HepG2 (cell line): ENCODE results near the gene GPR4. TPM values are rescaled to one million over a fixed set of nuclear protein-coding genes. Genes with fewer than 3 reads are reported as not detected.

Source experiments
- AGO2 ChIP-seq: fragments of 200-400 bp; formaldehyde crosslinking; optimal IDR thresholded peaks from 2 replicates; pipeline ENCODE3; 2017; ENCODE audit warnings: mild to moderate bottlenecking, low read depth, low read length, moderate library complexity
- CEBPG ChIP-seq: IDR thresholded peaks from 2 replicates; pipeline ENCODE4 v1.6.1; 2016
- DZIP1 ChIP-seq: sonication (generic); formaldehyde crosslinking; IDR thresholded peaks from 2 replicates; pipeline ENCODE4 v1.5.0; 2020; ENCODE audit warnings: mild to moderate bottlenecking, missing genetic modification reagents
- GABPA ChIP-seq, 2 experiments: IDR thresholded peaks; 2 replicates each; pipeline ENCODE4 v1.6.1; 2011 to 2016; ENCODE audit warnings: low read depth in 2 of 2, low read length in 1 of 2, missing biosample characterization in 1 of 2, missing genetic modification characterization in 1 of 2
- GPN1 ChIP-seq: sonication (generic); formaldehyde crosslinking; IDR thresholded peaks from 2 replicates; pipeline ENCODE4 v1.5.1; 2020; ENCODE audit warnings: missing genetic modification reagents, borderline replicate concordance
- HNRNPLL ChIP-seq: fragments of 200-400 bp; formaldehyde crosslinking; IDR thresholded peaks from 2 replicates; pipeline ENCODE4 v1.6.1; 2017; ENCODE audit warnings: mild to moderate bottlenecking, low read depth, low read length; ENCODE audit not compliant: poor library complexity, severe bottlenecking
- MIXL1 ChIP-seq: IDR thresholded peaks from 2 replicates; pipeline ENCODE4 v1.6.1; 2016
- MLX ChIP-seq: IDR thresholded peaks from 2 replicates; pipeline ENCODE4 v1.6.1; 2016
- PHF8 ChIP-seq: sonication (generic); formaldehyde crosslinking; IDR thresholded peaks from 2 replicates; pipeline ENCODE4 v1.5.0; 2020; ENCODE audit warnings: missing genetic modification reagents
- PRMT3 ChIP-seq: sonication (generic); formaldehyde crosslinking; IDR thresholded peaks from 2 replicates; pipeline ENCODE4 v1.8.1; 2022; ENCODE audit warnings: low read depth, mild to moderate bottlenecking, moderate library complexity, missing genetic modification reagents, borderline replicate concordance
- RBFOX2 ChIP-seq: fragments of 200-400 bp; formaldehyde crosslinking; IDR thresholded peaks from 2 replicates; pipeline ENCODE4 v1.6.1; 2017; ENCODE audit warnings: low read depth, mild to moderate bottlenecking, low read length
- RNF2 ChIP-seq: fragments of 450-650 bp; conservative IDR thresholded peaks from 2 replicates; pipeline ENCODE4 v1.6.1; 2016; ENCODE audit warnings: low read depth
- SKI ChIP-seq: fragments of 450-650 bp; IDR thresholded peaks from one replicate; pipeline ENCODE4 v1.6.1; 2018; ENCODE audit warnings: mild to moderate bottlenecking; ENCODE audit not compliant: partially characterized antibody
- SP5 ChIP-seq: IDR thresholded peaks from 2 replicates; pipeline ENCODE4 v1.6.1; 2016; ENCODE audit warnings: low read depth, borderline replicate concordance
- ZFP1 ChIP-seq: IDR thresholded peaks from 2 replicates; pipeline ENCODE4 v1.6.1; 2016
- ZFP91 ChIP-seq: sonication (generic); formaldehyde crosslinking; IDR thresholded peaks from 2 replicates; pipeline ENCODE4 v1.9.0; 2022; ENCODE audit warnings: missing genetic modification reagents, mild to moderate bottlenecking, borderline replicate concordance
- ZMAT5 ChIP-seq: sonication (generic); formaldehyde crosslinking; IDR thresholded peaks from 2 replicates; pipeline ENCODE4 v1.5.0; 2020; ENCODE audit warnings: mild to moderate bottlenecking, low read depth, missing genetic modification reagents, borderline replicate concordance
- ZMYM2 ChIP-seq: sonication (generic); formaldehyde crosslinking; IDR thresholded peaks from 2 replicates; pipeline ENCODE4 v1.8.0; 2022; ENCODE audit warnings: mild to moderate bottlenecking, missing genetic modification reagents
- ZNF879 ChIP-seq: sonication (generic); formaldehyde crosslinking; IDR thresholded peaks from 2 replicates; pipeline ENCODE4 v1.8.1; 2023; ENCODE audit warnings: missing genetic modification reagents
- polyA plus RNA-seq, 8 experiments: library from polyadenylated mRNA; depleted of rRNA in 3 of 8; stranded (reverse) in 7 of 8; unstranded in 1 of 8; fragments of >200 nt; fragmentation: Illumina TruSeq in 4 of 8; extraction: Trizol in 4 of 8; gene quantifications; 2 replicates each; pipeline versions ENCODE4 v1.2.1 to v1.2.3, GENCODE V29; 2011 to 2016; ENCODE audit warnings: low read depth in 4 of 8, missing spikeins in 1 of 8, mixed read lengths in 1 of 8; ENCODE audit not compliant: insufficient read depth in 1 of 8
- total RNA-seq, 5 experiments: library from RNA; depleted of rRNA; stranded (reverse); fragments of >200 nt; fragmentation: Illumina TruSeq; extraction: Trizol; gene quantifications; 2 replicates each; pipeline ENCODE4 v1.2.3, GENCODE V29; 2016; ENCODE audit warnings: low read depth in 1 of 5
- TF ChIP-seq, protein P1 (sequence below): IDR thresholded peaks from 2 replicates; pipeline ENCODE4 v1.6.1; 2012; ENCODE audit warnings: inconsistent platforms
- TF ChIP-seq, protein P2 (sequence below): sonication (generic); formaldehyde crosslinking; IDR thresholded peaks from 2 replicates; pipeline ENCODE4 v1.5.1; 2020; ENCODE audit warnings: mild to moderate bottlenecking, moderate library complexity, missing genetic modification reagents

GPR4 gene
- total and polyA plus RNA-seq, 2 of the 13 experiments (the other 11 are each of a cell fraction or from before 2014, with no cell fraction given) = 0.15 TPM; not detected in 1

DNA sequence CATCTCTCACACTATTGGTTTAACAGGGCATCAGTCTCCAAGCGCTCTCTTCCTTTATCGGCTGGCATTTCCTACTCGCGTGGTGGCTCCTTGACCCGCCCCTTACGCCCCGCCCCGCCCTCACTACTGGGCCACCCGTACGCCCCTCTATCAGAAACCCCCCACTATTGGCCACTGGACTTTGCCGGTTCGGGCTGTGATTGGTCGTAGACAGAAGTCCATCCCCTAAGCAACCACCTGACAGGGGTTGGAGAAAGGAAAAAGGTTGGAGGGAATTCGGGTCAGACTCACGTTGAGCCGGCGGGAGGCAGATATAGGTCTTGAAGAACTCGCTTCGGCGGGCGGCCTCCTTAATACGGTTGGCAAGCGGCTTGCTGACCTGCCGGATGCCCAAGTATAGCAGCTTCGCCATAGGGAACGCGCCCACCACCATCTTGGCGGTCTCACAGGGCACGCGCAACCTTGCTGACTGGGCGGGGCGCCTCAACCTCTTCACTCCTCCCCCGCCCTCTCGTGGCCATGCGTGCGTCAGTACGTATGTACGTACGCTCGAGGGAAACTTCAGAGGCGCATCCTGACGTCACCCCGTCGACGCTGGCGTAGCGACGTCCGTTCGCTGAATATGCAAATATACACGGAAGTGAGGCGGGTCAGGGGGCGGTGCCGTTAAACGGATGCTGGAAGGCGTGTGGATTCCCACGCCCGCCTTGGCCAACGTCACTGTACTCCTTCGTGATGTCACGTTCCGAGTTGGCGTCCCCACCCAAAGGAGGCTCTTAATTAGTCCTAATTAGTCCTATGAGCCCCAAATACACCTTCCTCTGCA lies 17.5 kb downstream of the GPR4 start, which contains the start of gene OPA3 (continued):
- no peak for TF ChIP-seq ZMAT5
- TF ChIP-seq, protein P1, sequence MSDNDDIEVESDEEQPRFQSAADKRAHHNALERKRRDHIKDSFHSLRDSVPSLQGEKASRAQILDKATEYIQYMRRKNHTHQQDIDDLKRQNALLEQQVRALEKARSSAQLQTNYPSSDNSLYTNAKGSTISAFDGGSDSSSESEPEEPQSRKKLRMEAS = peak; percentile 83
- peak; percentile 81 for TF ChIP-seq SKI
- peak; percentile 78; the same call in 1 of the 2 replicates for TF ChIP-seq ZFP91 (CRISPR knock-in tag)
- peak; percentile 83 for TF ChIP-seq MLX (CRISPR knock-in tag)
- peak; percentile 68; the same call in 1 of the 2 replicates for TF ChIP-seq DZIP1 (CRISPR knock-in tag)
- TF ChIP-seq PRMT3 (CRISPR knock-in tag) = 0 out of 2 replicates have a peak, but pooled peaks have one; percentile 1
- peak; percentile 79 for TF ChIP-seq HNRNPLL
- TF ChIP-seq, protein P2, sequence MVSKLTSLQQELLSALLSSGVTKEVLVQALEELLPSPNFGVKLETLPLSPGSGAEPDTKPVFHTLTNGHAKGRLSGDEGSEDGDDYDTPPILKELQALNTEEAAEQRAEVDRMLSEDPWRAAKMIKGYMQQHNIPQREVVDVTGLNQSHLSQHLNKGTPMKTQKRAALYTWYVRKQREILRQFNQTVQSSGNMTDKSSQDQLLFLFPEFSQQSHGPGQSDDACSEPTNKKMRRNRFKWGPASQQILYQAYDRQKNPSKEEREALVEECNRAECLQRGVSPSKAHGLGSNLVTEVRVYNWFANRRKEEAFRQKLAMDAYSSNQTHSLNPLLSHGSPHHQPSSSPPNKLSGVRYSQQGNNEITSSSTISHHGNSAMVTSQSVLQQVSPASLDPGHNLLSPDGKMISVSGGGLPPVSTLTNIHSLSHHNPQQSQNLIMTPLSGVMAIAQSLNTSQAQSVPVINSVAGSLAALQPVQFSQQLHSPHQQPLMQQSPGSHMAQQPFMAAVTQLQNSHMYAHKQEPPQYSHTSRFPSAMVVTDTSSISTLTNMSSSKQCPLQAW (CRISPR knock-in tag) = peak; percentile 61
- TF ChIP-seq GPN1 (CRISPR knock-in tag) = no peak
- TF ChIP-seq RBFOX2 = peak; percentile 85
- 0 out of 2 replicates have a peak, but pooled peaks have one; percentile 52 for TF ChIP-seq ZMYM2 (CRISPR knock-in tag)
- peak; percentile 76 for TF ChIP-seq AGO2
- TF ChIP-seq GABPA (IDR thresholded peaks at IDR 0.05; ENCODE audit: low read depth, low read length) = peak; percentile 60
- peak; percentile 84 for TF ChIP-seq GABPA (CRISPR knock-in tag; IDR thresholded peaks at IDR 0.05; ENCODE audit: low read depth)
- peak; percentile 72 for TF ChIP-seq RNF2
- peak; percentile 41; the same call in 1 of the 2 replicates for TF ChIP-seq CEBPG (CRISPR knock-in tag)
- 0 out of 2 replicates have a peak, but pooled peaks have one; percentile 6 for TF ChIP-seq MIXL1
- no peak for TF ChIP-seq ZNF879 (CRISPR knock-in tag)
- TF ChIP-seq SP5 = peak; percentile 83
- 0 out of 2 replicates have a peak, but pooled peaks have one; percentile 33 for TF ChIP-seq ZFP1
- peak; percentile 74 for TF ChIP-seq PHF8 (CRISPR knock-in tag)
